Measurements from ENCODE around the gene PFN1. TPM values are rescaled to one million over a fixed set of nuclear protein-coding genes. Genes with fewer than 3 reads are reported as not detected.

The PFN1 gene
- polyA plus RNA-seq, 5 donors: 315 to 670 (median 399) TPM

DNA sequence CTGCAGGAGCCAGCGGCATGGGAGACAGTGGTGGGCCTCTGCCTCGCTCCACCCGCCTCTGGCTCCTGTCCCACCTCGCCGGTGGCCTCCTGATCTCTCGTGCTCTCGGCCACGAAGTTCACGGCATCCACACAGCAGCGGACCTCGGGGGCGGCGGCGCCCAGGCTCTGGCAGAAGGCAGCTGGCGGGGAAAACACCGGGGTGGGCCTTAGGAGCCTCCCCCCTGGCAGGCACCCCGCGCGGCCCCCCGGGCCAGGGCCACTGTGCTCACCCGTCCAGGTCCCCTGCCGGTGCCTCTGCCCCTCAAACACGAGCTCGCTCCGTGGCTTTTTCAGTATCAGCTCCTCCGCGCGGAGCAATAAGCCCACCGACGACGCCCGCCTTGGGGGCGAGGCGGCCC lies 49.4 kb downstream of the PFN1 start:
- DNase-seq: no peak

- DNase-seq: no peak
Observed at GRCh38 chr17:4898351-4898750, 50.0 kb downstream of the PFN1 start.

DNA sequence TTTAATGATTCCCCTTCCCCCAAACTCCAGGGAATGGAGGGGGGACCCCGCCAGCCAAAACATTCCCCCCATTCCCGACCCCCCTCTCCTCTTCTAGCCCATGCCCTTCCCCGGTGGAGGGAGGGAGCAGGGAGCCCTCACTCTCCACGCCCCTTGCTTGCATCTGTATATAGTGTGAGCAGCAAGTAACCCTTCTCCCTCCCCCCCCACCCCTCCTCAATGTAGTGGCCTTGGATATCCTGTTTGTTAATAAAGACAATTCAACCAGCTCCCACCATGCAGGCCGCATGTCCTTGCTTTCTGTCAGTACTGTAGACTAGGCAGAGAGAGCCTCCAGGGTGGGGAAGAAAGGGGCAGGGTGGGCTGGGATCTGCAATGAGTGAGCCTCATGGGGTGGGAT lies 50.5 kb downstream of the PFN1 start:
- no peak for DNase-seq

DNA sequence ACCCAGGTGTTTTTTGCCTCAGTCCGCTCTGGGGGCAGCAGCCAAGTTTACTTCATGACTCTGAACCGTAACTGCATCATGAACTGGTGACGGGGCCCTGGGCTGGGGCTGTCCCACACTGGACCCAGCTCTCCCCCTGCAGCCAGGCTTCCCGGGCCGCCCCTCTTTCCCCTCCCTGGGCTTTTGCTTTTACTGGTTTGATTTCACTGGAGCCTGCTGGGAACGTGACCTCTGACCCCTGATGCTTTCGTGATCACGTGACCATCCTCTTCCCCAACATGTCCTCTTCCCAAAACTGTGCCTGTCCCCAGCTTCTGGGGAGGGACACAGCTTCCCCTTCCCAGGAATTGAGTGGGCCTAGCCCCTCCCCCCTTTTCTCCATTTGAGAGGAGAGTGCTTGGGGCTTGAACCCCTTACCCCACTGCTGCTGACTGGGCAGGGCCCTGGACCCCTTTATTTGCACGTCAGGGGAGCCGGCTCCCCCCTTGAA lies 51.1 kb downstream of the PFN1 start:
- no peak for DNase-seq

DNA sequence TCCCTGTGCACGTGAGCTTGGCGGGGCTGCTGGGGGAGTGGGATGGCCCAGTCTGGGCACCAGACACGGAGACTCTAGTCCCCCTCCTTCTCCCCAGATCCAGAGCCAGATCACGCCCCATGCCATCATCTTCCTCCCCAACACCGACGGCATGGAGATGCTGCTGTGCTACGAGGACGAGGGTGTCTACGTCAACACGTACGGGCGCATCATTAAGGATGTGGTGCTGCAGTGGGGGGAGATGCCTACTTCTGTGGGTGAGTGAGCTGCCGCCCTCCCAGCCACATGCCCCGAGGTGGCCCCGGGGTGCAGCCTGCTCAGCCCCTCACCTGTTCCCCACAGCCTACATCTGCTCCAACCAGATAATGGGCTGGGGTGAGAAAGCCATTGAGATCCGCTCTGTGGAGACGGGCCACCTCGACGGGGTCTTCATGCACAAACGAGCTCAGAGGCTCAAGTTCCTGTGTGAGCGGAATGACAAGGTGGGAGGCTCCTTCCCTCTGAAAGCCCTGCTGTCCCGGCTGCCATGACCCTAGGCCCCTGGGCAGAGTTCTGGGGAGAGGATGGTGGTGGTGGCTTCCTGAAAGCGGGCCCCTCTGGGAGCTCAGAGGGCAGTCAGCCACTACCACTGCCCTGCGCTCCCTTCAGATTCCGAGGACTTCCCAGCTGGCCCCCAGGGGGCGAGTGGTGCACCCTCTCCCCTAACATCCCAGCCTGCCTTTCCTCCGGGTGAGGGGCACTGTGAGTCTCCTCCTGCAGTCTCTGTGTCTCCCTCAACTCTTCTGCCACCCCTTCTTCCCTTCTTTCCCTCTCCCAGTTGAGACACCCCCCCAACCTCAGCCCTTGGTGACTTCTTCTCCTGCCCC lies 51.8 kb downstream of the PFN1 start:
- no peak for DNase-seq

- DNase-seq: no peak
Observed at GRCh38 chr17:4895657-4896331, 52.5 kb downstream of the PFN1 start.

Other genes with a start within 250 kb of the PFN1 start
- 10 to 100 TPM; 32.8 to 56.6 (median 47.0) TPM for gene PELP1, start 244.4 kb downstream of the PFN1 start, polyA plus RNA-seq (ENCODE audit: insufficient read depth in 1 of 5, insufficient read length in 5 of 5, low replicate concordance in 1 of 5)
- gene ARRB2, start 237.9 kb downstream of the PFN1 start, polyA plus RNA-seq (ENCODE audit: insufficient read depth in 1 of 5, insufficient read length in 5 of 5, low replicate concordance in 1 of 5): 10 to 100 TPM; 39.2 to 56.5 (median 44.9) TPM
- 10 to 100 TPM; 21.2 to 25.9 (median 24.0) TPM for gene MED11, start 217.1 kb downstream of the PFN1 start, polyA plus RNA-seq (ENCODE audit: insufficient read depth in 1 of 5, insufficient read length in 5 of 5, low replicate concordance in 1 of 5)
- gene ZMYND15, start 208.7 kb downstream of the PFN1 start, polyA plus RNA-seq (ENCODE audit: insufficient read depth in 1 of 5, insufficient read length in 5 of 5, low replicate concordance in 1 of 5): under 1 TPM; 0.34 to 0.87 (median 0.65) TPM
- 10 to 100 TPM; 12.1 to 24.4 (median 16.9) TPM for gene CXCL16, start 208.6 kb downstream of the PFN1 start, polyA plus RNA-seq (ENCODE audit: insufficient read depth in 1 of 5, insufficient read length in 5 of 5, low replicate concordance in 1 of 5)
- not detected for gene TM4SF5, start 176.6 kb downstream of the PFN1 start, polyA plus RNA-seq (ENCODE audit: insufficient read depth in 1 of 5, insufficient read length in 5 of 5, low replicate concordance in 1 of 5)
- under 1 TPM in 4 of 5 donors, not detected in 1; 0.16 to 0.97 (median 0.35) TPM for gene VMO1, start 162.2 kb downstream of the PFN1 start, polyA plus RNA-seq (ENCODE audit: insufficient read depth in 1 of 5, insufficient read length in 5 of 5, low replicate concordance in 1 of 5)
- 1 to 10 TPM in 3 of 5 donors, under 1 TPM in 2; 0.64 to 1.7 (median 1.0) TPM for gene GLTPD2, start 159.6 kb downstream of the PFN1 start, polyA plus RNA-seq (ENCODE audit: insufficient read depth in 1 of 5, insufficient read length in 5 of 5, low replicate concordance in 1 of 5)
- gene PSMB6, start 152.4 kb downstream of the PFN1 start, polyA plus RNA-seq (ENCODE audit: insufficient read depth in 1 of 5, insufficient read length in 5 of 5, low replicate concordance in 1 of 5): 100 to 1,000 TPM in 3 of 5 donors, 10 to 100 TPM in 2; 97.5 to 118 (median 100) TPM
- gene PLD2, start 141.4 kb downstream of the PFN1 start, polyA plus RNA-seq (ENCODE audit: insufficient read depth in 1 of 5, insufficient read length in 5 of 5, low replicate concordance in 1 of 5): 10 to 100 TPM; 47.9 to 65.0 (median 60.6) TPM
- 10 to 100 TPM; 47.4 to 64.5 (median 57.3) TPM for gene MINK1, start 115.2 kb downstream of the PFN1 start, polyA plus RNA-seq (ENCODE audit: insufficient read depth in 1 of 5, insufficient read length in 5 of 5, low replicate concordance in 1 of 5)
- gene C17orf107, start 49.0 kb downstream of the PFN1 start, polyA plus RNA-seq (ENCODE audit: insufficient read depth in 1 of 5, insufficient read length in 5 of 5, low replicate concordance in 1 of 5): 1 to 10 TPM in 2 of 5 donors, under 1 TPM in 3; 0.52 to 1.8 (median 0.85) TPM
- 1 to 10 TPM in 2 of 5 donors, under 1 TPM in 3; 0.59 to 1.2 (median 0.94) TPM for gene CHRNE, start 45.4 kb downstream of the PFN1 start, polyA plus RNA-seq (ENCODE audit: insufficient read depth in 1 of 5, insufficient read length in 5 of 5, low replicate concordance in 1 of 5)
- 1 to 10 TPM; 2.4 to 3.5 (median 2.9) TPM for gene GP1BA, start 16.3 kb downstream of the PFN1 start, polyA plus RNA-seq (ENCODE audit: insufficient read depth in 1 of 5, insufficient read length in 5 of 5, low replicate concordance in 1 of 5)
- gene SLC25A11, start 8.5 kb downstream of the PFN1 start, polyA plus RNA-seq (ENCODE audit: insufficient read depth in 1 of 5, insufficient read length in 5 of 5, low replicate concordance in 1 of 5): 10 to 100 TPM; 40.1 to 62.0 (median 46.2) TPM
- gene RNF167, start 8.3 kb downstream of the PFN1 start, polyA plus RNA-seq (ENCODE audit: insufficient read depth in 1 of 5, insufficient read length in 5 of 5, low replicate concordance in 1 of 5): 100 to 1,000 TPM; 105 to 134 (median 122) TPM
- 100 to 1,000 TPM in 1 of 5 donors, 10 to 100 TPM in 4; 12.8 to 101 (median 15.4) TPM for gene ENO3, start 2.6 kb upstream of the PFN1 start, polyA plus RNA-seq (ENCODE audit: insufficient read depth in 1 of 5, insufficient read length in 5 of 5, low replicate concordance in 1 of 5)
- gene SPAG7, start 19.3 kb upstream of the PFN1 start, polyA plus RNA-seq (ENCODE audit: insufficient read depth in 1 of 5, insufficient read length in 5 of 5, low replicate concordance in 1 of 5): 10 to 100 TPM; 73.1 to 88.6 (median 76.3) TPM
- 10 to 100 TPM; 25.4 to 40.9 (median 32.4) TPM for gene CAMTA2, start 39.1 kb upstream of the PFN1 start, polyA plus RNA-seq (ENCODE audit: insufficient read depth in 1 of 5, insufficient read length in 5 of 5, low replicate concordance in 1 of 5)
- 10 to 100 TPM in 2 of 5 donors, 1 to 10 TPM in 3; 7.1 to 10.9 (median 9.5) TPM for gene INCA1, start 49.0 kb upstream of the PFN1 start, polyA plus RNA-seq (ENCODE audit: insufficient read depth in 1 of 5, insufficient read length in 5 of 5, low replicate concordance in 1 of 5)
- gene KIF1C, start 49.4 kb upstream of the PFN1 start, polyA plus RNA-seq (ENCODE audit: insufficient read depth in 1 of 5, insufficient read length in 5 of 5, low replicate concordance in 1 of 5): 10 to 100 TPM; 51.1 to 80.4 (median 58.0) TPM
- under 1 TPM; 0.17 to 0.27 (median 0.19) TPM for gene SLC52A1, start 86.9 kb upstream of the PFN1 start, polyA plus RNA-seq (ENCODE audit: insufficient read depth in 1 of 5, insufficient read length in 5 of 5, low replicate concordance in 1 of 5)
- gene ZFP3, start 129.9 kb upstream of the PFN1 start, polyA plus RNA-seq (ENCODE audit: insufficient read depth in 1 of 5, insufficient read length in 5 of 5, low replicate concordance in 1 of 5): 10 to 100 TPM in 1 of 5 donors, 1 to 10 TPM in 4; 8.1 to 11.8 (median 9.2) TPM
- gene ZNF232, start 163.3 kb upstream of the PFN1 start, polyA plus RNA-seq (ENCODE audit: insufficient read depth in 1 of 5, insufficient read length in 5 of 5, low replicate concordance in 1 of 5): 10 to 100 TPM; 17.6 to 46.8 (median 42.0) TPM
- gene USP6, start 167.5 kb upstream of the PFN1 start, polyA plus RNA-seq (ENCODE audit: insufficient read depth in 1 of 5, insufficient read length in 5 of 5, low replicate concordance in 1 of 5): 10 to 100 TPM in 3 of 5 donors, 1 to 10 TPM in 2; 1.8 to 16.7 (median 10.0) TPM
- 10 to 100 TPM; 13.7 to 25.4 (median 18.4) TPM for gene ZNF594, start 243.3 kb upstream of the PFN1 start, polyA plus RNA-seq (ENCODE audit: insufficient read depth in 1 of 5, insufficient read length in 5 of 5, low replicate concordance in 1 of 5)

Measured in right lung (tissue), 5 donors.